ENCODE data around the gene SLCO1C1.
"Not testable (repeated sequence)": the region's sequence is repeated elsewhere in the genome, so short reads cannot be mapped to it uniquely, and the experiment has no call there.

The SLCO1C1 gene

DNA sequence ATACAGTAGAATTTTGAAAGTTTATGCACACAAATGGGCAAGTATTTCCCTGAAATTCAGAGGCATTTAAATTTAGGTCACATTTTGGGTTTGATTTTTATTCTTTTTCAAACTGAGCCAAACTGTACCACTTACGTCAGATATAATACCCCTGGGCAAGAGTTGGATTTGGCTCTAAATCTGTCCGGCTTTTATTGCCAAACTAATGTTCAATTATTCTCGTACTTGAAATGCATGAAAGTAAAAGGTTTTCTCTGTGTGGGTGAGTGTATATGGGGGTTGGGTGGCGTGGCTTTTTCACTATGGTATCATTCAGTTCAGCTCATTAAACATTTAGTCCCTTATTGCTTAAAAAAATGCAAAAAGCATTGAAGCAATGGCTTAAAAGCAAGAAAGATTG, 55.9 kb downstream of the SLCO1C1 start:
- no peak for DNase-seq (ENCODE audit: extremely low spot score)
- no peak for TF ChIP-seq HDGF (IDR thresholded peaks at IDR 0.05; ENCODE audit: borderline replicate concordance)
- no peak for TF ChIP-seq FOXM1 (IDR thresholded peaks at IDR 0.05; ENCODE audit: borderline replicate concordance)
- no peak for TF ChIP-seq TARDBP (IDR thresholded peaks at IDR 0.05)
- no peak for TF ChIP-seq NFRKB (IDR thresholded peaks at IDR 0.05)
- no peak for TF ChIP-seq ELF4 (IDR thresholded peaks at IDR 0.05)
- no peak for TF ChIP-seq FOXK2 (IDR thresholded peaks at IDR 0.05)
- POLR2A ChIA-PET: no interaction called here
- CTCF ChIA-PET: no interaction called here

DNA sequence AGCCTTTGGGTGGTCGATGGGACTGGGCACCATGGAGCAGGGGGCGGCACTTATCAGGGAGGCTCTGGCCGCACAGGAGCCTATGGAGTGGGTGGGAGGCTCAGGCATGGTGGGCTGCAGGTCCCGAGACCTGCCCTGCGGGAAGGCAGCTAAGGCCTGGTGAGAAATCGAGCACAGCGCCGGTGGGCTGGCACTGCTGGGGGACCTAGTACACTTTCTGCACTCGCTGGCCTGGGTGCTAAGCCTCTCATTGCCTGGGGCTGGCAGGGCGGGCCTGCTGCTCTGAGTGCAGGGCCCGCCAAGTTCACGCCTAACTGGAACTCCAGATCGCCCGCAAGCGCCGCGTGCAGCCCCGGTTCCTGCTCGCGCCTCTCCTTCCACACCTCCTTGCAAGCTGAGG, 82.3 kb downstream of the SLCO1C1 start:
- no peak for DNase-seq (ENCODE audit: extremely low spot score)
- ChIA-PET POLR2A (no interaction called here), CTCF (no interaction called here)
- no peak for TF ChIP-seq CTBP1 (IDR thresholded peaks at IDR 0.05; ENCODE audit: borderline replicate concordance)
- no peak for TF ChIP-seq LEF1 (IDR thresholded peaks at IDR 0.05; ENCODE audit: borderline replicate concordance)
- no peak for TF ChIP-seq ELF4 (IDR thresholded peaks at IDR 0.05)

DNA sequence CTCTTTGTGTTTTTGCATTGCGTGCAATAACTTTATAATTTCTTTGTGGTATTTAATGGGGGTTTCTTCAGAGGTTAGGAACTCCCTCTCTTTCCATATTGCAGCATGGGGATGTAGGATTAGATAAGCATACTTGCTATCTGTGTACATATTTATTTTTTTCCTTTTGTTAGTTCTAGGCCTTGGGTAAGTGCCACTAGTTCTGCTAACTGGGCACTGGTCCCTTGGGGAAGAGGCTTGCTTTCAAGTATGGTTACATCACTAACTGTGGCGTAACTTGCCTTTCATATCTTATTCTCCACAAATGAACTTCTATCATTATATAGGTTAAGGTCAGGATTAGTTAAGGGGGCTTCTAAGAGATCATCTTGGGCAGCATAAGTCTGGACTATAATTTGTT, 83.8 kb downstream of the SLCO1C1 start:
- POLR2A ChIA-PET: no interaction called here
- CTCF ChIA-PET: no interaction called here
- no peak for TF ChIP-seq FOXK2 (IDR thresholded peaks at IDR 0.05)
- DNase-seq (ENCODE audit: extremely low spot score): no peak

DNA sequence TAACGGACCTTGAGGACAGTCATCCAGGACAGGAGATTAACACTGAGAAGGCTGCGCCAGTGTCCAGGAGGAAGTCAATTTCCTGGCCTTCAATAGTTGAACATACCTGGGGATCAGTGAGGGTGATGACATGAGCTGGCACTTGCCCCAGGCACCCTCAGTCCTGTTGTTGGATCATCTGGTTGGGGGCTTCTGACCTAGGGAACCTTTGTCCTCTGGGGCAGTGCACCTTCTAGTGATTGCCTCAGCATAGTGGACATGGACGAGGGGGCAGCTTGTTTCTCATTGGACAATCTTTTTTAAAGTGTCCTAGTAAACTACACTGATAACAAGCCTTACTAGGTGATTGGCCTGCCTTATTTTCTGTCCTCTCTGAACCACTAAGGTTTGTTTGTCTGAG, 84.8 kb downstream of the SLCO1C1 start:
- DNase-seq (ENCODE audit: extremely low spot score); CTCF ChIA-PET; POLR2A ChIA-PET: not testable (repeated sequence)

DNA sequence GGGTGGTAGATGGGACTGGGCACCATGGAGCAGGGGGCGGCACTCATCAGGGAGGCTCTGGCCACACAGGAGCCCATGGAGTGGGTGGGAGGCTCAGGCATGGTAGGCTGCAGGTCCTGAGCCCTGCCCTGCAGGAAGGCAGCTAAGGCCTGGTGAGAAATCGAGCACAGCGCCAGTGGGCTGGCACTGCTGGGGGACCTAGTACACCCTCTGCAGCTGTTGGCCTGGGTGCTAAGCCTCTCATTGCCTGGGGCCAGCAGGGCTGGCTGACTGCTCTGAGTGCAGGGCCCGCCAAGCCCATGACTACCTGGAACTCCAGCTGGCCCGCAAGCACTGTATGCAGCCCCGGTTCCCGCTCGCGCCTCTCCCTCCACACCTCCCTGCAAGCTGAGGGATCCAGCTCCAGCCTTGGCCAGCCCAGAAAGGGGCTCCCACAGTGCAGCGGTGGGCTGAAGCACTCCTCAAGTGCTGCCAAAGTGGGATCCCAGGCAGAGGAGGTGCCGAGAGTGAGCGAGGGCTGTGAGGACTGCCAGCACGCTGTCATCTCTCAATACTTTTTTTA, 88.7 kb downstream of the SLCO1C1 start:
- POLR2A ChIA-PET, CTCF ChIA-PET: not testable (repeated sequence)

DNA sequence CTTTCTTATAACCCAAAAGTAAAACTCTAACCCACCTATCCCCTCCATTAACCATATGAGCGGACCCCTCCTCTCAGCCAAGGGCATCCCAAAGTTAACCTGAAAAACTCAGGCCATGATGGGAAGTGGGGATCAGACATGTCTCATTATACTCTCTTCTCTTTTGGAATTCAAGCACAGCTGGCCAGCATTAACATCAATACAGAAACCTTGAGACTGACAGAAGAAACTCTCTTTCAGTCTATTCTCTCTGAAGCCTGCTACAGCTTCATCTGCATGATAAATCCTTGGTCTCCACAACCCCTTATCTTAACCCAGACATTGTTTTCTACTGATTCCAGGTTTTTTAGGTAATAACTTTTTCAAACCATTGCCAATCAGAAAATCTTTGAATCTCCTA, 97.8 kb downstream of the SLCO1C1 start:
- no peak for DNase-seq (ENCODE audit: extremely low spot score)
- ChIA-PET POLR2A (no interaction called here), CTCF (no interaction called here)
- TF ChIP-seq, protein P1, sequence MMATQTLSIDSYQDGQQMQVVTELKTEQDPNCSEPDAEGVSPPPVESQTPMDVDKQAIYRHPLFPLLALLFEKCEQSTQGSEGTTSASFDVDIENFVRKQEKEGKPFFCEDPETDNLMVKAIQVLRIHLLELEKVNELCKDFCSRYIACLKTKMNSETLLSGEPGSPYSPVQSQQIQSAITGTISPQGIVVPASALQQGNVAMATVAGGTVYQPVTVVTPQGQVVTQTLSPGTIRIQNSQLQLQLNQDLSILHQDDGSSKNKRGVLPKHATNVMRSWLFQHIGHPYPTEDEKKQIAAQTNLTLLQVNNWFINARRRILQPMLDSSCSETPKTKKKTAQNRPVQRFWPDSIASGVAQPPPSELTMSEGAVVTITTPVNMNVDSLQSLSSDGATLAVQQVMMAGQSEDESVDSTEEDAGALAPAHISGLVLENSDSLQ (IDR thresholded peaks at IDR 0.05): no peak
- TF ChIP-seq ELF4 (IDR thresholded peaks at IDR 0.05) (no peak), LEF1 (IDR thresholded peaks at IDR 0.05; ENCODE audit: borderline replicate concordance) (no peak), NFRKB (IDR thresholded peaks at IDR 0.05) (no peak), ARNT (IDR thresholded peaks at IDR 0.05) (no peak), L3MBTL2 (conservative IDR thresholded peaks at IDR 0.05) (no peak), CTBP1 (IDR thresholded peaks at IDR 0.05; ENCODE audit: borderline replicate concordance) (no peak), FOXM1 (IDR thresholded peaks at IDR 0.05; ENCODE audit: borderline replicate concordance) (no peak), ZNF384 (IDR thresholded peaks at IDR 0.05) (no peak), TARDBP (IDR thresholded peaks at IDR 0.05) (no peak), HDGF (IDR thresholded peaks at IDR 0.05; ENCODE audit: borderline replicate concordance) (no peak), FOXA1 (IDR thresholded peaks at IDR 0.05) (no peak), FOXK2 (IDR thresholded peaks at IDR 0.05) (no peak), SP1 (IDR thresholded peaks at IDR 0.05) (no peak), SUZ12 (IDR thresholded peaks at IDR 0.05) (no peak), BHLHE40 (IDR thresholded peaks at IDR 0.05; ENCODE audit: borderline replicate concordance) (no peak)

More for the DNA sequence above, 88.7 kb downstream of the SLCO1C1 start:
- DNase-seq (ENCODE audit: extremely low spot score): not testable (repeated sequence)

DNA sequence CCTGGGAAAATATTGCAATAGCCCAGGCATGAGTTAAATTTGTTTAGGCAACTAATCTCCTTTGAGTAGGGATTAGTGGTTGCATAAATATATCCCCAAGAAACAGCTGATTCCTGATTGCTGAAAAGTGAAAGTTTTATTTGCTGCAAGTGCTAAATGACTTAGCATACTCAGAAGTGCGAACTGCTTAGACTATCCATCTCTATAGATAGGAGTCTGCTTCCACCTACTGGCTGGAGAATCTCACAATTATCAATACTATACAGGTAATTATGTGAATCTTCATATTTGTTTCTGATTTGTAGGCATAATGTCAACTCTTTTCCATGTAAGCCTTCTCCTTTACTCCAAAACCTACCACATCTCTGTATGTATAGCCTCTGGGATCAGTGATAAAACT, 103.4 kb downstream of the SLCO1C1 start:
- TF ChIP-seq ARNT (IDR thresholded peaks at IDR 0.05) (no peak), NFRKB (IDR thresholded peaks at IDR 0.05) (no peak), ZNF384 (IDR thresholded peaks at IDR 0.05) (no peak), SP1 (IDR thresholded peaks at IDR 0.05) (no peak), FOXK2 (IDR thresholded peaks at IDR 0.05) (no peak), CTBP1 (IDR thresholded peaks at IDR 0.05; ENCODE audit: borderline replicate concordance) (no peak), LEF1 (IDR thresholded peaks at IDR 0.05; ENCODE audit: borderline replicate concordance) (no peak), BHLHE40 (IDR thresholded peaks at IDR 0.05; ENCODE audit: borderline replicate concordance) (no peak), FOXA1 (IDR thresholded peaks at IDR 0.05) (no peak), HDGF (IDR thresholded peaks at IDR 0.05; ENCODE audit: borderline replicate concordance) (no peak), FOXM1 (IDR thresholded peaks at IDR 0.05; ENCODE audit: borderline replicate concordance) (no peak), ELF4 (IDR thresholded peaks at IDR 0.05) (no peak), SUZ12 (IDR thresholded peaks at IDR 0.05) (no peak), L3MBTL2 (conservative IDR thresholded peaks at IDR 0.05) (no peak), TARDBP (IDR thresholded peaks at IDR 0.05) (no peak)
- TF ChIP-seq, protein P1 (IDR thresholded peaks at IDR 0.05): no peak
- no peak for DNase-seq (ENCODE audit: extremely low spot score)
- POLR2A ChIA-PET: no interaction called here
- CTCF ChIA-PET: no interaction called here

DNA sequence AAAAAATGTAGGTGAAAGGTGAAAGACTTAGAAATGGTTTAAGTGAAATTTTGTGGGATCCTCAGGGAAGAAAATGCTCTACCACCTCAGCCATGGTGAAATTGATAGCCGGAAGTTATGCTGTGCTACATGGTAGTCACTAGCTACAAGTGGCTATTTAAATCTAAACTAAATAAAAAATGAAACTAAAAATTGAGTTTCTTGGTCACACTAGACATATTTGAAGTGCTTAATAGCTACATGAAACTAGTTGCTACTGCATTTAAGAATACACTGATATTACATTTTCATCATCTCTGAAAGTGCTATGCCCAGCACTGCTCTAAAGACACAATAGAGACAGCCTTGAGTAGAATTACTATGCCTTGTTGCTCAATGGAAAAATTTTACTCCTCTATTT, 105.0 kb downstream of the SLCO1C1 start:
- TF ChIP-seq NFRKB (IDR thresholded peaks at IDR 0.05): no peak
- no peak for TF ChIP-seq CTBP1 (IDR thresholded peaks at IDR 0.05; ENCODE audit: borderline replicate concordance)
- no peak for TF ChIP-seq ZNF384 (IDR thresholded peaks at IDR 0.05)
- TF ChIP-seq FOXA1 (IDR thresholded peaks at IDR 0.05): no peak
- TF ChIP-seq FOXK2 (IDR thresholded peaks at IDR 0.05): no peak
- TF ChIP-seq ARNT (IDR thresholded peaks at IDR 0.05): no peak
- TF ChIP-seq SP1 (IDR thresholded peaks at IDR 0.05): no peak
- TF ChIP-seq LEF1 (IDR thresholded peaks at IDR 0.05; ENCODE audit: borderline replicate concordance): no peak
- ChIA-PET POLR2A (no interaction called here), CTCF (no interaction called here)
- DNase-seq (ENCODE audit: extremely low spot score): no peak

Measured in HEK293T (cell line).